Measurements from ENCODE around the gene PLCB3.
A peak's percentile ranks its signal among the peaks of the same experiment; 100 is the strongest.

Gene PLCB3

GRCh38 chr11:64251016-64251752 lies at the start of gene PLCB3:
TSS of gene PLCB3 (plus strand) at chr11:64251530. CDS start at chr11:64251650, 120 bp downstream.
- peak; percentile 73 for TF ChIP-seq CTCF (IDR thresholded peaks at IDR 0.05; ENCODE audit: extremely low read depth, insufficient read depth, missing control alignments)
- peak; percentile 96 for DNase-seq (ENCODE audit: low spot score)
- in situ Hi-C loops (cut with MboI; ENCODE audit: low pct_unique_long_range_greater_than_20kb, low sequenced_read_pairs, unreplicated experiment) = no loop called here

GRCh38 chr11:64201543-64201942 lies 49.8 kb upstream of the PLCB3 start:
- no peak for DNase-seq (ENCODE audit: low spot score)
- in situ Hi-C loops (cut with MboI; ENCODE audit: low pct_unique_long_range_greater_than_20kb, low sequenced_read_pairs, unreplicated experiment) = no loop called here
- no peak for TF ChIP-seq CTCF (IDR thresholded peaks at IDR 0.05; ENCODE audit: extremely low read depth, insufficient read depth, missing control alignments)

GRCh38 chr11:64202992-64203391 lies 48.3 kb upstream of the PLCB3 start:
- no peak for DNase-seq (ENCODE audit: low spot score)
- in situ Hi-C loops (cut with MboI; ENCODE audit: low pct_unique_long_range_greater_than_20kb, low sequenced_read_pairs, unreplicated experiment) = no loop called here
- no peak for TF ChIP-seq CTCF (IDR thresholded peaks at IDR 0.05; ENCODE audit: extremely low read depth, insufficient read depth, missing control alignments)

- no peak for TF ChIP-seq CTCF (IDR thresholded peaks at IDR 0.05; ENCODE audit: extremely low read depth, insufficient read depth, missing control alignments)
- in situ Hi-C loops (cut with MboI; ENCODE audit: low pct_unique_long_range_greater_than_20kb, low sequenced_read_pairs, unreplicated experiment) = no loop called here
- DNase-seq (ENCODE audit: low spot score) = no peak
Observed at GRCh38 chr11:64203421-64204079, 47.8 kb upstream of the PLCB3 start.

GRCh38 chr11:64204080-64204440 lies 47.3 kb upstream of the PLCB3 start:
- no peak for TF ChIP-seq CTCF (IDR thresholded peaks at IDR 0.05; ENCODE audit: extremely low read depth, insufficient read depth, missing control alignments)
- no peak for DNase-seq (ENCODE audit: low spot score)
- in situ Hi-C loops (cut with MboI; ENCODE audit: low pct_unique_long_range_greater_than_20kb, low sequenced_read_pairs, unreplicated experiment) = no loop called here

- peak; percentile 79 for DNase-seq (ENCODE audit: low spot score)
- in situ Hi-C loops (cut with MboI; ENCODE audit: low pct_unique_long_range_greater_than_20kb, low sequenced_read_pairs, unreplicated experiment) = no loop called here
- peak; percentile 73 for TF ChIP-seq CTCF (IDR thresholded peaks at IDR 0.05; ENCODE audit: extremely low read depth, insufficient read depth, missing control alignments)
Observed at GRCh38 chr11:64204464-64204989, 46.8 kb upstream of the PLCB3 start.
